Measurements from ENCODE around the gene SLC10A6. TPM values are rescaled to one million over a fixed set of nuclear protein-coding genes. Genes with fewer than 3 reads are reported as not detected.
A peak's percentile ranks its signal among the peaks of the same experiment; 100 is the strongest.

SLC10A6 gene, protein sequence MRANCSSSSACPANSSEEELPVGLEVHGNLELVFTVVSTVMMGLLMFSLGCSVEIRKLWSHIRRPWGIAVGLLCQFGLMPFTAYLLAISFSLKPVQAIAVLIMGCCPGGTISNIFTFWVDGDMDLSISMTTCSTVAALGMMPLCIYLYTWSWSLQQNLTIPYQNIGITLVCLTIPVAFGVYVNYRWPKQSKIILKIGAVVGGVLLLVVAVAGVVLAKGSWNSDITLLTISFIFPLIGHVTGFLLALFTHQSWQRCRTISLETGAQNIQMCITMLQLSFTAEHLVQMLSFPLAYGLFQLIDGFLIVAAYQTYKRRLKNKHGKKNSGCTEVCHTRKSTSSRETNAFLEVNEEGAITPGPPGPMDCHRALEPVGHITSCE
- under 1 TPM in 3 of 7 donors, not detected in 4; 0.25 to 0.36 (median 0.27) TPM for total RNA-seq
- polyA plus RNA-seq, result under 1 TPM; 0.05 to 0.72 TPM
- long read RNA-seq, donor 1, result 0 reads
- long read RNA-seq, donor 2, result 0 reads
- long read RNA-seq, donor 3, result 0 reads

GRCh38 chr4:86848732-86849619 is at the start of gene SLC10A6:
TSS of gene SLC10A6 (minus strand) at chr4:86849384. CDS start at chr4:86849115, 269 bp downstream.
- intact Hi-C loops (cut with DNase I), result no loop called here
- Histone ChIP-seq H3K27ac (no peak within 1 kb of the TSS), H3K9me3 (no peaks in the 10 kb centered on the region), H3K27me3 (no peaks in the 10 kb centered on the region), H3K4me1 (ENCODE audit: insufficient read depth) (no peaks in the 10 kb centered on the region), H3K36me3 (no peaks in the 10 kb centered on the region), H3K4me3 (no peak within 1 kb of the TSS)
- no peak for DNase-seq
- 83 to 88% (median 88%) methylated on average over 11 of the region's 11 CpGs for WGBS, 3 donors
- TF ChIP-seq EP300 (IDR thresholded peaks at IDR 0.05), result no peak
- TF ChIP-seq CTCF (IDR thresholded peaks at IDR 0.05), result no peak
- TF ChIP-seq POLR2A (IDR thresholded peaks at IDR 0.05), result no peak

DNA sequence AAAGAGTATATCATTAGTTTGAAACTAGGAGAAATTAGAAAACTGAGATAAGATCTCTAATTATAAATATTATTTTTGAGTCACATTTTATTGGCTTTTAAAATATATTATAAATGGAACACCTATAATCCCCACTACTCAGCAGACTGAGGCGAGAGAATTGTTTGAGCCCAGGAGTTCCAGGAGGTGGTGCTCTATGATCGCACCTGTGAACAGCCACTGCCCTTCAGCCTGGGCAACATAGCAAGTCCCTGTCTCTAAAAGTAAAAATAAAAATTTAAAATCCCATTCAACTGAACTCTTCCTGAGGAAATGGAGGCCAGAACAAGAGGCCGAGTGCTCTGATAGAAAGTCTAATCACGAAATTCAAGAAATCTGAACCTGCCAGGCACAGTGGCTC is 49.4 kb upstream of the SLC10A6 start:
- TF ChIP-seq CTCF (IDR thresholded peaks at IDR 0.05), result no peak
- TF ChIP-seq POLR2A (IDR thresholded peaks at IDR 0.05), result no peak
- TF ChIP-seq EP300 (IDR thresholded peaks at IDR 0.05), result no peak
- intact Hi-C loops (cut with DNase I), result loop anchor here (5.0 to 10.0 kb wide), 3 partner anchors 304 to 404 kb away; partner anchors contain the start of gene PTPN13 (in 3 of the 4)
- WGBS, 3 donors, result 90 to 92% (median 91%) methylated on average over 4 of the region's 4 CpGs

DNA sequence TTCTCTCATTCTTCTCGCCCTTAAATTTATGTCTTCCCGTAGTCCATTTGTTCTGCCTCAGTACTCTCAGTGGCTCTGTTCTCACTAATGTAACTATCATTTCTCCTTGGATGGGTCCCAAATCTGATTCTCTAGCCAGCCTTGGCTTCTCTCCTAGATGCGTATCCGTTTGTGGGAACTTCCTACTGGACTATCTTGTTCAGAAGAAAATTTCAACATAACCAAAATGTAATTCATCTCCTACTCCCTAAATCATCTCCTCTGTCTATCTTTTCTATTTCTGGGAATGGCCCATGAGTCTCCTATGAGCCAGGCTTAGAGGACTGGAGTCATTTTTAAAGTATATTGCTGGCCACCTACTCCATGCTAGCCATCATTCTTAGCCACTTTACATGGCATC is 47.4 kb upstream of the SLC10A6 start:
- Histone ChIP-seq H3K9me3 (no peaks in the 10 kb centered on the region), H3K4me3 (no peak overlapping the region), H3K27ac (no peak overlapping the region), H3K27me3 (no peaks in the 10 kb centered on the region), H3K36me3 (no peaks in the 10 kb centered on the region), H3K4me1 (ENCODE audit: insufficient read depth) (no peaks in the 10 kb centered on the region)
- no peak for DNase-seq
- 51 to 59% (median 54%) methylated on average over 4 of the region's 4 CpGs for whole genome bisulfite sequencing, 3 donors
- intact Hi-C loops (cut with DNase I), result loop anchor here (5.0 to 10.0 kb wide), 3 partner anchors 302 to 402 kb away; partner anchors contain the start of gene PTPN13 (in 3 of the 4)
- no peak for TF ChIP-seq EP300 (IDR thresholded peaks at IDR 0.05)

More for the DNA sequence above, 49.4 kb upstream of the SLC10A6 start:
- H3K27ac ChIP-seq, result no peak overlapping the region
- H3K27me3 ChIP-seq, result no peaks in the 10 kb centered on the region
- H3K4me1 ChIP-seq (ENCODE audit: insufficient read depth), result no peaks in the 10 kb centered on the region
- no peaks in the 10 kb centered on the region for H3K36me3 ChIP-seq
- no peaks in the 10 kb centered on the region for H3K9me3 ChIP-seq
- no peak overlapping the region for H3K4me3 ChIP-seq
- DNase-seq, result no peak

- Histone ChIP-seq H3K4me3 (no peak overlapping the region), H3K4me1 (ENCODE audit: insufficient read depth) (no peaks in the 10 kb centered on the region), H3K36me3 (no peaks in the 10 kb centered on the region), H3K9me3 (no peaks in the 10 kb centered on the region), H3K27me3 (no peaks in the 10 kb centered on the region), H3K27ac (no peak overlapping the region)
- no peak for DNase-seq
- no peak for TF ChIP-seq EP300 (IDR thresholded peaks at IDR 0.05)
- TF ChIP-seq CTCF (IDR thresholded peaks at IDR 0.05), result peak; percentile 58 to 78 (median 71)
- intact Hi-C loops (cut with DNase I), result loop anchor here (2.0 to 10.0 kb wide), 4 partner anchors 301 to 401 kb away; partner anchors contain the start of gene PTPN13 (in 3 of the 4)
- 69 to 76% (median 71%) methylated on average over 6 of the region's 6 CpGs for WGBS, 3 donors
Measured at GRCh38 chr4:86895692-86896488, 46.7 kb upstream of the SLC10A6 start.

Measured in ovary (tissue), 10 donors.